Progenitor cell of endocrine pancreas (in vitro differentiated cells): ENCODE measurements around the gene CRADD. TPM values are rescaled to one million over a fixed set of nuclear protein-coding genes. Genes with fewer than 3 reads are reported as not detected.

Experiments used
- DNase-seq: peaks from one replicate; pipeline ENCODE4 v3.0.0; 2021; ENCODE audit warnings: low spot score; ENCODE audit not compliant: unreplicated experiment
- H3K27ac Mint-ChIP-seq: 2 replicates; pipeline ENCODE4 v1.8.0; 2021; ENCODE audit warnings: mild to moderate bottlenecking, moderate library complexity, mixed read lengths
- H3K27me3 Mint-ChIP-seq: 2 replicates; pipeline ENCODE4 v1.8.0; 2021; ENCODE audit warnings: mixed read lengths
- H3K36me3 Mint-ChIP-seq: 2 replicates; pipeline ENCODE4 v1.8.0; 2022; ENCODE audit warnings: mixed read lengths; ENCODE audit not compliant: insufficient read depth
- H3K4me1 Mint-ChIP-seq: 2 replicates; pipeline ENCODE4 v1.8.0; 2021; ENCODE audit warnings: low read depth, mixed read lengths
- H3K4me3 Mint-ChIP-seq: 2 replicates; pipeline ENCODE4 v1.8.0; 2021; ENCODE audit warnings: low read depth, mild to moderate bottlenecking, moderate library complexity, mixed read lengths
- H3K9me3 Mint-ChIP-seq: 2 replicates; pipeline ENCODE4 v1.8.0; 2021; ENCODE audit warnings: low read depth, mixed read lengths
- total RNA-seq: library from RNA; stranded (reverse); gene quantifications from 2 replicates; pipeline ENCODE4 v1.2.1, GENCODE V29; 2021
- TF ChIP-seq, protein P1 (sequence below): fragments of 200-600 bp; sonication (generic); IDR thresholded peaks from one replicate; pipeline ENCODE4 v1.5.0; 2021; ENCODE audit warnings: antibody characterized with exemption, mild to moderate bottlenecking; ENCODE audit not compliant: unreplicated experiment

CRADD gene
- total RNA-seq, 1 donor from 2014 or later, result 11.7 TPM

DNA sequence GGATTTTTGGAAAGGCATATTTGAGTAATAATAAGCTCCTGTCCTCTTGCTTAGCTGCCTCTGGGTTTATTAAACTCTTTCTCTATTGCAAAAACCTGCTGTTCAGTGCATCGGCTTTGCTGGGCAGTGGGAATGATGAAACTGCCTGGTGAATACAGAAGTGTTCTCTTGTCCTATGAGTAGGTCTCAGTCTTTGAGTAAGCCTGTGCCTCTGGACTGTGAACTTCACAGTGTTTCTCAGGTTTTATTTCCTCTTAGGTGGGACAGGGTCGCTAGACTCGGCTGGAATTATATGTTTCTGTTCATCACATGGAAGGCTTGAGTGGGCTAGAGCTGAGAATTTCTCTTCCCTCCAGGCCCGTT, 46.4 kb downstream of the CRADD start:
- H3K27me3 Mint-ChIP-seq, result no peaks in the 10 kb centered on the region
- no peak overlapping the region for H3K4me3 Mint-ChIP-seq
- no peak for DNase-seq
- H3K4me1 Mint-ChIP-seq, result peaks cover 7% of the 10 kb centered on the region
- TF ChIP-seq, protein P1, sequence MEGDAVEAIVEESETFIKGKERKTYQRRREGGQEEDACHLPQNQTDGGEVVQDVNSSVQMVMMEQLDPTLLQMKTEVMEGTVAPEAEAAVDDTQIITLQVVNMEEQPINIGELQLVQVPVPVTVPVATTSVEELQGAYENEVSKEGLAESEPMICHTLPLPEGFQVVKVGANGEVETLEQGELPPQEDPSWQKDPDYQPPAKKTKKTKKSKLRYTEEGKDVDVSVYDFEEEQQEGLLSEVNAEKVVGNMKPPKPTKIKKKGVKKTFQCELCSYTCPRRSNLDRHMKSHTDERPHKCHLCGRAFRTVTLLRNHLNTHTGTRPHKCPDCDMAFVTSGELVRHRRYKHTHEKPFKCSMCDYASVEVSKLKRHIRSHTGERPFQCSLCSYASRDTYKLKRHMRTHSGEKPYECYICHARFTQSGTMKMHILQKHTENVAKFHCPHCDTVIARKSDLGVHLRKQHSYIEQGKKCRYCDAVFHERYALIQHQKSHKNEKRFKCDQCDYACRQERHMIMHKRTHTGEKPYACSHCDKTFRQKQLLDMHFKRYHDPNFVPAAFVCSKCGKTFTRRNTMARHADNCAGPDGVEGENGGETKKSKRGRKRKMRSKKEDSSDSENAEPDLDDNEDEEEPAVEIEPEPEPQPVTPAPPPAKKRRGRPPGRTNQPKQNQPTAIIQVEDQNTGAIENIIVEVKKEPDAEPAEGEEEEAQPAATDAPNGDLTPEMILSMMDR, result no peak
- H3K9me3 Mint-ChIP-seq, result peaks cover 21% of the 10 kb centered on the region
- H3K27ac Mint-ChIP-seq, result no peak overlapping the region
- no peaks in the 10 kb centered on the region for H3K36me3 Mint-ChIP-seq

GRCh38 chr12:93725531-93725930, 48.4 kb downstream of the CRADD start:
- Mint-ChIP-seq H3K4me3 (no peak overlapping the region), H3K27me3 (no peaks in the 10 kb centered on the region), H3K27ac (no peak overlapping the region), H3K9me3 (peaks cover 14% of the 10 kb centered on the region), H3K36me3 (no peaks in the 10 kb centered on the region), H3K4me1 (peaks cover 4% of the 10 kb centered on the region)
- TF ChIP-seq, protein P1, result no peak
- DNase-seq, result no peak

DNA sequence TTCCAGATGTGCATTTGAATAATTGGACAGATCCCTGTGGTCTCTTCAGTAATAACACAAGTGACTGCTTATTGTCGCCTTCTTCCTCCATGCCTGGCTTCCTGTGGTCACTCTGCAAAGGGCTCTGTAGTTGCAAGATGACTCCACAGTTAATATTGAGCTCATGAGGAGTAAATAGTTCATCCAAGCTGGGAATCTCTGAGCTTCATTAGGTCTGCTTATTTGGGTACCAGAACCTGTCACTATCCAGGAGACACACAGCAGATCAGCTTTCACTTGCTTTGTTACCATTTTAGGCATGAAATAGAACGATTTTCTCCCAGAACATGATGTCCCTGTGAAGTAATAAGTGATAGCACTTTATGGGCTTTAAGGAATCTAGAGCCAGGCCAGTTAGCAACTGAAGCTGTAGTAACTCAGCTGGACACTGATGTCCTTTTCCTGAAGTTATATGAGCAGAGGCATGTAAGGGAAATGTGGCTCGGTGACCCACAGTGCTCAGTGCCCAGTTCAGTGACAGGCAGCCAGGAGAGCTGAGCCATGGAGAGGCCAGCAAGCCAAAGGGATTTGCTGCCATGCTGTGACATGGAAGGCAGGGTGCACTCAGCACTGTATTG, 50.1 kb downstream of the CRADD start:
- H3K27me3 Mint-ChIP-seq, result no peaks in the 10 kb centered on the region
- peaks cover 5% of the 10 kb centered on the region for H3K9me3 Mint-ChIP-seq
- H3K4me1 Mint-ChIP-seq, result peaks cover 4% of the 10 kb centered on the region
- H3K27ac Mint-ChIP-seq, result no peak overlapping the region
- no peak overlapping the region for H3K4me3 Mint-ChIP-seq
- DNase-seq, result no peak
- no peaks in the 10 kb centered on the region for H3K36me3 Mint-ChIP-seq
- TF ChIP-seq, protein P1, result no peak

GRCh38 chr12:93727911-93728310, 50.7 kb downstream of the CRADD start:
- H3K9me3 Mint-ChIP-seq, result no peaks in the 10 kb centered on the region
- TF ChIP-seq, protein P1, result no peak
- H3K27ac Mint-ChIP-seq, result no peak overlapping the region
- no peak overlapping the region for H3K4me3 Mint-ChIP-seq
- peaks cover 4% of the 10 kb centered on the region for H3K4me1 Mint-ChIP-seq
- H3K27me3 Mint-ChIP-seq, result no peaks in the 10 kb centered on the region
- no peak for DNase-seq
- no peaks in the 10 kb centered on the region for H3K36me3 Mint-ChIP-seq

DNA sequence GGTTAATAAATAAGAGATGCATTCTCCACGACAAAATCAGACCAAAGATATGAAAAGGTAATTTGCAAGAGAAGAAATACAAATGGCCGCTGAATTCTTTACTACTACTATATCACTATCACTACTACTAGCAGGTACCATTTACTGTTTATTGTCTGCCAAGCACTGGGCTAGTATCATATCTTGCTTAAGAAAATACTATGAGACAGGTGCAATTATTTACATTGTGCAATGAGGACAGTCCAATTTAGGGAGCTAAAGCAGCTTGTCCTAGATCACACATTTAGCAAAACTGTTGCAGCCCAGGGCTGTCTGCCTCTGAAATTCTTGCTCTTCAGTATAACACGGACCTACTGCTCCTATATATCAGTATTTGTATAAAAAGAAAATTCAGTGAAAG, 52.8 kb downstream of the CRADD start:
- H3K27ac Mint-ChIP-seq, result no peak overlapping the region
- H3K9me3 Mint-ChIP-seq, result no peaks in the 10 kb centered on the region
- H3K36me3 Mint-ChIP-seq, result no peaks in the 10 kb centered on the region
- H3K4me3 Mint-ChIP-seq, result no peak overlapping the region
- TF ChIP-seq, protein P1, result no peak
- H3K27me3 Mint-ChIP-seq, result no peaks in the 10 kb centered on the region
- H3K4me1 Mint-ChIP-seq, result peaks cover 4% of the 10 kb centered on the region
- DNase-seq, result no peak
